Measurements from ENCODE around the gene TNFAIP8. TPM values are rescaled to one million over a fixed set of nuclear protein-coding genes. Genes with fewer than 3 reads are reported as not detected.
"Not testable (repeated sequence)": the region's sequence is repeated elsewhere in the genome, so short reads cannot be mapped to it uniquely, and the experiment has no call there.

The TNFAIP8 gene
- total RNA-seq, 1 experiment from 2014 or later, result 45.3 TPM

- not testable (repeated sequence) for H3K4me1 ChIP-seq; DNase-seq; H3K27me3 ChIP-seq; H3K9me3 ChIP-seq (replicated peaks); H3K4me3 ChIP-seq; H3K27ac ChIP-seq; H3K36me3 ChIP-seq
Measured at GRCh38 chr5:119414124-119414734, 58.4 kb downstream of the TNFAIP8 start.

GRCh38 chr5:119417891-119418605, 62.2 kb downstream of the TNFAIP8 start:
- H3K4me3 ChIP-seq, result no peak overlapping the region
- no peaks in the 10 kb centered on the region for H3K27me3 ChIP-seq
- H3K4me1 ChIP-seq, result no peaks in the 10 kb centered on the region
- peak in 1 of 2 experiments; percentile 34 for DNase-seq
- no peaks in the 10 kb centered on the region for H3K9me3 ChIP-seq (replicated peaks)
- no peak overlapping the region for H3K27ac ChIP-seq
- H3K36me3 ChIP-seq, result no peaks in the 10 kb centered on the region

- Histone ChIP-seq H3K27me3 (no peaks in the 10 kb centered on the region), H3K4me3 (no peak overlapping the region), H3K27ac (no peak overlapping the region), H3K9me3 (replicated peaks) (no peaks in the 10 kb centered on the region), H3K4me1 (peaks cover 1% of the 10 kb centered on the region; the same call in 1 of the 2 replicates), H3K36me3 (no peaks in the 10 kb centered on the region)
- DNase-seq, result peak in 1 of 2 experiments; percentile 26
Measured at GRCh38 chr5:119418606-119419100, 62.8 kb downstream of the TNFAIP8 start.

GRCh38 chr5:119420169-119420568, 64.3 kb downstream of the TNFAIP8 start:
- H3K9me3 ChIP-seq (replicated peaks), result no peaks in the 10 kb centered on the region
- H3K27ac ChIP-seq, result no peak overlapping the region
- H3K27me3 ChIP-seq, result no peaks in the 10 kb centered on the region
- H3K4me1 ChIP-seq, result peaks cover 3% of the 10 kb centered on the region; the same call in 1 of the 2 replicates
- H3K4me3 ChIP-seq, result no peak overlapping the region
- H3K36me3 ChIP-seq, result no peaks in the 10 kb centered on the region
- no peak for DNase-seq

GRCh38 chr5:119426057-119426456, 70.2 kb downstream of the TNFAIP8 start:
- Histone ChIP-seq H3K4me3 (no peak overlapping the region), H3K9me3 (replicated peaks) (no peaks in the 10 kb centered on the region), H3K27ac (no peak overlapping the region), H3K36me3 (no peaks in the 10 kb centered on the region), H3K4me1 (peaks cover 3% of the 10 kb centered on the region; the same call in 1 of the 2 replicates), H3K27me3 (no peaks in the 10 kb centered on the region)
- no peak for DNase-seq

GRCh38 chr5:119427060-119427459, 71.2 kb downstream of the TNFAIP8 start:
- DNase-seq, result no peak
- Histone ChIP-seq H3K4me1 (peaks cover 3% of the 10 kb centered on the region; the same call in 1 of the 2 replicates), H3K9me3 (replicated peaks) (no peaks in the 10 kb centered on the region), H3K27me3 (no peaks in the 10 kb centered on the region), H3K36me3 (no peaks in the 10 kb centered on the region), H3K27ac (no peak overlapping the region), H3K4me3 (no peak overlapping the region)

GRCh38 chr5:119427596-119427995, 71.8 kb downstream of the TNFAIP8 start:
- H3K36me3 ChIP-seq; DNase-seq; H3K4me1 ChIP-seq; H3K9me3 ChIP-seq (replicated peaks); H3K4me3 ChIP-seq; H3K27ac ChIP-seq; H3K27me3 ChIP-seq: not testable (repeated sequence)

GRCh38 chr5:119428166-119428565, 72.3 kb downstream of the TNFAIP8 start:
- H3K27ac ChIP-seq; H3K36me3 ChIP-seq; H3K27me3 ChIP-seq; DNase-seq; H3K9me3 ChIP-seq (replicated peaks); H3K4me1 ChIP-seq; H3K4me3 ChIP-seq: not testable (repeated sequence)

- H3K27ac ChIP-seq; H3K4me1 ChIP-seq; H3K9me3 ChIP-seq (replicated peaks); DNase-seq; H3K36me3 ChIP-seq; H3K4me3 ChIP-seq; H3K27me3 ChIP-seq: not testable (repeated sequence)
Measured at GRCh38 chr5:119428574-119428973, 72.8 kb downstream of the TNFAIP8 start.

- H3K9me3 ChIP-seq (replicated peaks); H3K4me3 ChIP-seq; DNase-seq; H3K4me1 ChIP-seq; H3K36me3 ChIP-seq; H3K27ac ChIP-seq; H3K27me3 ChIP-seq: not testable (repeated sequence)
Measured at GRCh38 chr5:119432674-119433237, 76.9 kb downstream of the TNFAIP8 start.

- H3K4me1 ChIP-seq, result no peaks in the 10 kb centered on the region
- no peaks in the 10 kb centered on the region; the same call in none of the 2 replicates for H3K9me3 ChIP-seq (replicated peaks)
- DNase-seq, result peak; percentile 57 to 74
- H3K27ac ChIP-seq, result no peak overlapping the region
- H3K36me3 ChIP-seq, result no peaks in the 10 kb centered on the region
- no peak overlapping the region for H3K4me3 ChIP-seq
- H3K27me3 ChIP-seq, result no peaks in the 10 kb centered on the region
Measured at GRCh38 chr5:119435436-119436132, 79.8 kb downstream of the TNFAIP8 start.

GRCh38 chr5:119437785-119438586, 82.2 kb downstream of the TNFAIP8 start:
- H3K27ac ChIP-seq; H3K36me3 ChIP-seq; H3K27me3 ChIP-seq; H3K9me3 ChIP-seq (replicated peaks); DNase-seq; H3K4me1 ChIP-seq; H3K4me3 ChIP-seq: not testable (repeated sequence)

GRCh38 chr5:119438587-119438917, 82.7 kb downstream of the TNFAIP8 start:
- not testable (repeated sequence) for H3K27me3 ChIP-seq; H3K27ac ChIP-seq; H3K36me3 ChIP-seq; H3K4me3 ChIP-seq; H3K4me1 ChIP-seq; H3K9me3 ChIP-seq (replicated peaks); DNase-seq

GRCh38 chr5:119439140-119439631, 83.4 kb downstream of the TNFAIP8 start:
- Histone ChIP-seq H3K4me1 (no peaks in the 10 kb centered on the region), H3K27me3 (no peaks in the 10 kb centered on the region), H3K4me3 (no peak overlapping the region), H3K9me3 (replicated peaks) (no peaks in the 10 kb centered on the region), H3K27ac (no peak overlapping the region), H3K36me3 (no peaks in the 10 kb centered on the region)
- DNase-seq, result no peak

All from SJCRH30 (cell line).